H1 (cell line): Measurements from ENCODE around the gene FFAR2.

Experiments
- CBX8 ChIP-seq: fragments of 300-800, 300-1000 bp; sonication (generic); IDR thresholded peaks from 2 replicates; pipeline ENCODE4 v1.7.1; 2016; ENCODE audit warnings: low read depth, low read length, borderline replicate concordance
- CREB1 ChIP-seq: IDR thresholded peaks from 2 replicates; pipeline ENCODE4 v1.6.1; 2012; ENCODE audit warnings: inconsistent platforms
- CTCF ChIP-seq, 3 experiments: IDR thresholded peaks; 1 replicate in 2 of 3; 2 replicates in 1 of 3; pipeline versions ENCODE4 v1.5.1 to v1.6.1; 2011; ENCODE audit warnings: low read length in 3 of 3, mild to moderate bottlenecking in 3 of 3, inconsistent platforms in 2 of 3, low read depth in 1 of 3, moderate library complexity in 1 of 3; ENCODE audit not compliant: insufficient read depth in 1 of 3; ENCODE audit errors: control extremely low read depth in 1 of 3
- EZH2 ChIP-seq: fragments of 200-600 bp; sonication (generic); IDR thresholded peaks from 2 replicates; pipeline ENCODE4 v1.7.1; 2012; ENCODE audit warnings: low read depth, mild to moderate bottlenecking, moderate library complexity, low read length, inconsistent platforms; ENCODE audit not compliant: severe bottlenecking
- FOSL1 ChIP-seq: IDR thresholded peaks from 2 replicates; pipeline ENCODE4 v1.6.1; 2011; ENCODE audit warnings: mild to moderate bottlenecking, low read depth, low read length, moderate library complexity; ENCODE audit not compliant: insufficient read depth
- JUND ChIP-seq: IDR thresholded peaks from 2 replicates; pipeline ENCODE4 v1.6.1; 2011; ENCODE audit warnings: mild to moderate bottlenecking, improper control_type of control experiment, low read length
- POLR2A ChIP-seq, 2 experiments: IDR thresholded peaks; 1 replicate in 1 of 2; 2 replicates in 1 of 2; pipeline ENCODE4 v1.6.1; 2011; ENCODE audit warnings: low read depth in 2 of 2, low read length in 2 of 2, mild to moderate bottlenecking in 2 of 2; ENCODE audit errors: control extremely low read depth in 1 of 2
- POLR2AphosphoS5 ChIP-seq: IDR thresholded peaks from 2 replicates; pipeline ENCODE4 v1.6.1; 2011; ENCODE audit warnings: low read depth, low read length
- RNF2 ChIP-seq: fragments of 200-900, 300-1000 bp; sonication (generic); IDR thresholded peaks from 2 replicates; pipeline ENCODE4 v1.7.1; 2016; ENCODE audit warnings: borderline replicate concordance, low read depth, mild to moderate bottlenecking, antibody characterized with exemption, low read length; ENCODE audit not compliant: poor library complexity, severe bottlenecking; ENCODE audit errors: missing control alignments

- TF ChIP-seq CBX8, result no peak
- TF ChIP-seq POLR2A (IDR thresholded peaks at IDR 0.05; ENCODE audit: control extremely low read depth in 1 of 2, low read depth in 2 of 2, low read length in 2 of 2), result no peak
- no peak for TF ChIP-seq EZH2
- no peak for TF ChIP-seq POLR2AphosphoS5
- TF ChIP-seq CTCF (IDR thresholded peaks at IDR 0.05; ENCODE audit: control extremely low read depth in 1 of 3, insufficient read depth in 1 of 3, low read depth in 1 of 3, low read length in 3 of 3), result no peak
- no peak for TF ChIP-seq CREB1
- no peak for TF ChIP-seq RNF2
- no peak for TF ChIP-seq FOSL1
- no peak for TF ChIP-seq JUND
These were observed 15.1 kb upstream of the FFAR2 start for GRCh38 chr19:35432911-35433310.
